Measurements from ENCODE around the gene ACSM6.

- no peak for TF ChIP-seq CTCF (IDR thresholded peaks at IDR 0.05)
- TF ChIP-seq POLR2A (IDR thresholded peaks at IDR 0.05; ENCODE audit: low read depth), result no peak
- TF ChIP-seq POLR2AphosphoS5 (IDR thresholded peaks at IDR 0.05), result no peak
- TF ChIP-seq EP300 (IDR thresholded peaks at IDR 0.05), result no peak
Observed at GRCh38 chr10:95243318-95243617, 49.2 kb downstream of the ACSM6 start.
